IMR-90 (cell line): ENCODE data around the gene LRG1.

Experiments used
- BHLHE40 ChIP-seq: fragments of 150-350 bp; IDR thresholded peaks from 2 replicates; pipeline ENCODE4 v1.6.1; 2016; ENCODE audit warnings: mild to moderate bottlenecking, low read depth, low read length
- CEBPB ChIP-seq: IDR thresholded peaks from 2 replicates; pipeline ENCODE4 v1.6.1; 2012; ENCODE audit warnings: low read depth, low read length, improper control_type of control experiment
- CHD1 ChIP-seq: IDR thresholded peaks from 2 replicates; pipeline ENCODE4 v1.6.1; 2012; ENCODE audit warnings: low read depth, low read length, improper control_type of control experiment
- CTCF ChIP-seq: conservative IDR thresholded peaks from 2 replicates; pipeline ENCODE4 v1.5.1; 2012; ENCODE audit warnings: mild to moderate bottlenecking, low read depth, low read length, improper control_type of control experiment
- ELK1 ChIP-seq: fragments of 150-350 bp; IDR thresholded peaks from 2 replicates; pipeline ENCODE4 v1.6.1; 2016; ENCODE audit warnings: low read depth, mild to moderate bottlenecking, low read length, moderate library complexity, borderline replicate concordance
- MXI1 ChIP-seq: IDR thresholded peaks from 2 replicates; pipeline ENCODE4 v1.6.1; 2012; ENCODE audit warnings: low read depth, mild to moderate bottlenecking, low read length, moderate library complexity, borderline replicate concordance
- POLR2A ChIP-seq: IDR thresholded peaks from 2 replicates; pipeline ENCODE4 v1.6.1; 2012; ENCODE audit warnings: mild to moderate bottlenecking, low read depth, low read length
- RAD21 ChIP-seq: IDR thresholded peaks from 2 replicates; pipeline ENCODE4 v1.6.1; 2012; ENCODE audit warnings: low read length, improper control_type of control experiment
- RCOR1 ChIP-seq: IDR thresholded peaks from 2 replicates; pipeline ENCODE4 v1.6.1; 2012; ENCODE audit warnings: mild to moderate bottlenecking, low read length, improper control_type of control experiment; ENCODE audit not compliant: insufficient replicate concordance
- SMC3 ChIP-seq: fragments of 150-350 bp; IDR thresholded peaks from 2 replicates; pipeline ENCODE4 v1.6.1; 2016; ENCODE audit warnings: low read depth, mild to moderate bottlenecking, antibody characterized with exemption, low read length, moderate library complexity
- USF2 ChIP-seq: fragments of 150-350 bp; IDR thresholded peaks from 2 replicates; pipeline ENCODE4 v1.6.1; 2017; ENCODE audit warnings: mild to moderate bottlenecking, antibody characterized with exemption, low read length, low read depth

GRCh38 chr19:4503132-4503824 is 36.6 kb downstream of the LRG1 start:
- TF ChIP-seq CTCF (no peak), ELK1 (no peak), RAD21 (no peak), POLR2A (no peak), MXI1 (no peak), CEBPB (no peak), SMC3 (no peak), USF2 (no peak), RCOR1 (no peak), CHD1 (no peak), BHLHE40 (no peak)
